AG09319 (cell line): Measurements from ENCODE around the gene MRAP2.
"Not testable (repeated sequence)": the region's sequence is repeated elsewhere in the genome, so short reads cannot be mapped to it uniquely, and the experiment has no call there.

Experiments
- DNase-seq: peaks from one replicate; pipeline ENCODE4 v3.0.0-alpha.2; 2010; ENCODE audit warnings: low read depth; ENCODE audit errors: extremely low read depth
- CTCF ChIP-seq: IDR thresholded peaks from 2 replicates; pipeline ENCODE4 v1.5.1; 2011; ENCODE audit warnings: low read depth, mild to moderate bottlenecking, inconsistent platforms, low read length, moderate library complexity

Gene MRAP2

GRCh38 chr6:84078335-84078734, 44.8 kb downstream of the MRAP2 start:
- no peak for TF ChIP-seq CTCF
- DNase-seq = no peak

- DNase-seq = no peak
- no peak for TF ChIP-seq CTCF
Measured at GRCh38 chr6:84081222-84081621, 47.6 kb downstream of the MRAP2 start.

- DNase-seq = no peak
- no peak for TF ChIP-seq CTCF
Measured at GRCh38 chr6:84082689-84083265, 49.2 kb downstream of the MRAP2 start.

- not testable (repeated sequence) for DNase-seq
Measured at GRCh38 chr6:84084705-84085104, 51.1 kb downstream of the MRAP2 start.

GRCh38 chr6:84086056-84086455, 52.5 kb downstream of the MRAP2 start:
- DNase-seq = no peak
- TF ChIP-seq CTCF = no peak

GRCh38 chr6:84086545-84087429, 53.2 kb downstream of the MRAP2 start:
- no peak for TF ChIP-seq CTCF
- no peak for DNase-seq

- TF ChIP-seq CTCF = no peak
- no peak for DNase-seq
Measured at GRCh38 chr6:84089081-84089480, 55.5 kb downstream of the MRAP2 start.
